Measurements from ENCODE around the gene PLXDC2.

PLXDC2 gene

GRCh38 chr10:19843487-19843886 lies 27.3 kb downstream of the PLXDC2 start:
- Histone ChIP-seq H3K9me3 (ENCODE audit: control insufficient read depth, insufficient read depth, low read depth, low read length) (no peaks in the 10 kb centered on the region), H3K4me3 (ENCODE audit: low read depth, low read length) (no peak overlapping the region), H3K27ac (ENCODE audit: extremely low read depth, low read depth, low read length) (no peak overlapping the region), H3K4me1 (ENCODE audit: control insufficient read depth, insufficient read depth, low read length) (peaks cover 9% of the 10 kb centered on the region), H3K36me3 (ENCODE audit: control insufficient read depth in 2 of 2, insufficient read depth in 1 of 2, low read length in 2 of 2) (no peaks in the 10 kb centered on the region)
- ChIA-PET POLR2A (no interaction called here), CTCF (interaction anchor here (0.6 kb wide), 2 partner anchors 1739 to 1993 kb away, joined by 3 to 4 read pairs; no protein-coding TSS in a partner anchor)
- TF ChIP-seq ZNF664 (tag by site-specific recombination; IDR thresholded peaks at IDR 0.05) (no peak), TCF7L2 (IDR thresholded peaks at IDR 0.05; ENCODE audit: borderline replicate concordance, low read depth, low read length) (no peak), ZNF621 (tag by site-specific recombination; IDR thresholded peaks at IDR 0.05) (no peak), EGR2 (tag by site-specific recombination; IDR thresholded peaks at IDR 0.05; ENCODE audit: low read depth) (peak; percentile 32; the same call in 1 of the 2 replicates)

GRCh38 chr10:19845503-19846368 lies 29.5 kb downstream of the PLXDC2 start:
- H3K9me3 ChIP-seq (ENCODE audit: control insufficient read depth, insufficient read depth, low read depth, low read length) = no peaks in the 10 kb centered on the region
- ChIA-PET POLR2A (no interaction called here), CTCF (interaction anchor here (1.0 kb wide), 1 partner anchor 64 kb away, joined by 3 read pairs; no protein-coding TSS in a partner anchor)
- H3K4me1 ChIP-seq (ENCODE audit: control insufficient read depth, insufficient read depth, low read length) = peaks cover 9% of the 10 kb centered on the region
- no peak overlapping the region for H3K4me3 ChIP-seq (ENCODE audit: low read depth, low read length)
- H3K36me3 ChIP-seq (ENCODE audit: control insufficient read depth in 2 of 2, insufficient read depth in 1 of 2, low read length in 2 of 2) = no peaks in the 10 kb centered on the region
- no peak overlapping the region for H3K27ac ChIP-seq (ENCODE audit: extremely low read depth, low read depth, low read length)
- TF ChIP-seq TRIM28 (IDR thresholded peaks at IDR 0.05; ENCODE audit: borderline replicate concordance, low read length) (no peak), ZNF791 (tag by site-specific recombination; IDR thresholded peaks at IDR 0.05) (no peak), ZNF423 (tag by site-specific recombination; IDR thresholded peaks at IDR 0.05) (no peak), ZSCAN5A (tag by site-specific recombination; IDR thresholded peaks at IDR 0.05) (no peak), SP2 (tag by site-specific recombination; IDR thresholded peaks at IDR 0.05) (no peak), ATF2 (tag by site-specific recombination; IDR thresholded peaks at IDR 0.05; ENCODE audit: low read depth) (no peak), ZBTB26 (tag by site-specific recombination; optimal IDR thresholded peaks at IDR 0.05) (no peak), PRDM1 (tag by site-specific recombination; IDR thresholded peaks at IDR 0.05) (no peak), GLI2 (tag by site-specific recombination; IDR thresholded peaks at IDR 0.05; ENCODE audit: borderline replicate concordance, low read depth) (no peak), ZNF518A (tag by site-specific recombination; conservative IDR thresholded peaks at IDR 0.05; ENCODE audit: low read depth) (no peak), ZNF138 (tag by site-specific recombination; IDR thresholded peaks at IDR 0.05; ENCODE audit: borderline replicate concordance) (no peak), REPIN1 (tag by site-specific recombination; IDR thresholded peaks at IDR 0.05; ENCODE audit: low read depth) (no peak), FEZF1 (tag by site-specific recombination; IDR thresholded peaks at IDR 0.05) (no peak), ZFP41 (tag by site-specific recombination; IDR thresholded peaks at IDR 0.05; ENCODE audit: borderline replicate concordance) (no peak), ZNF416 (tag by site-specific recombination; IDR thresholded peaks at IDR 0.05) (no peak), HOXD13 (CRISPR knock-in tag; IDR thresholded peaks at IDR 0.05; ENCODE audit: borderline replicate concordance) (no peak), ZNF23 (tag by site-specific recombination; IDR thresholded peaks at IDR 0.05; ENCODE audit: borderline replicate concordance) (no peak)
- TF ChIP-seq, protein P1, sequence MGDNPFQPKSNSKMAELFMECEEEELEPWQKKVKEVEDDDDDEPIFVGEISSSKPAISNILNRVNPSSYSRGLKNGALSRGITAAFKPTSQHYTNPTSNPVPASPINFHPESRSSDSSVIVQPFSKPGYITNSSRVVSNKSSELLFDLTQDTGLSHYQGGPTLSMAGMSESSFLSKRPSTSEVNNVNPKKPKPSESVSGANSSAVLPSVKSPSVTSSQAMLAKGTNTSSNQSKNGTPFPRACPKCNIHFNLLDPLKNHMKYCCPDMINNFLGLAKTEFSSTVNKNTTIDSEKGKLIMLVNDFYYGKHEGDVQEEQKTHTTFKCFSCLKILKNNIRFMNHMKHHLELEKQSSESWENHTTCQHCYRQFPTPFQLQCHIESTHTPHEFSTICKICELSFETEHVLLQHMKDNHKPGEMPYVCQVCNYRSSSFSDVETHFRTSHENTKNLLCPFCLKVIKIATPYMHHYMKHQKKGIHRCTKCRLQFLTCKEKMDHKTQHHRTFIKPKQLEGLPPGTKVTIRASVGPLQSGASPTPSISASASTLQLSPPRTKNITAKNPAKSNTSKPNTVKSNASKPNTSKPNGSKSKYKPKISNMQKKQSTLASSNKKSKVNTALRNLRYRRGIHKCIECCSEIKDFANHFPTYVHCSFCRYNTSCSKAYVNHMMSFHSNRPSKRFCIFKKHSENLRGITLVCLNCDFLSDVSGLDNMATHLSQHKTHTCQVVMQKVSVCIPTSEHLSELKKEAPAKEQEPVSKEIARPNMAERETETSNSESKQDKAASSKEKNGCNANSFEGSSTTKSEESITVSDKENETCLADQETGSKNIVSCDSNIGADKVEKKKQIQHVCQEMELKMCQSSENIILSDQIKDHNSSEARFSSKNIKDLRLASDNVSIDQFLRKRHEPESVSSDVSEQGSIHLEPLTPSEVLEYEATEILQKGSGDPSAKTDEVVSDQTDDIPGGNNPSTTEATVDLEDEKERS (tag by site-specific recombination; IDR thresholded peaks at IDR 0.05) = no peak
